HG03196 (cell line): Measurements from ENCODE around the gene ARFGEF3.

Experiments used
- ATAC-seq: cut with Tn5 transposase; IDR thresholded peaks from one replicate; pipeline ENCODE4 v1.9.1; 2021; ENCODE audit not compliant: unreplicated experiment

ARFGEF3 gene

DNA sequence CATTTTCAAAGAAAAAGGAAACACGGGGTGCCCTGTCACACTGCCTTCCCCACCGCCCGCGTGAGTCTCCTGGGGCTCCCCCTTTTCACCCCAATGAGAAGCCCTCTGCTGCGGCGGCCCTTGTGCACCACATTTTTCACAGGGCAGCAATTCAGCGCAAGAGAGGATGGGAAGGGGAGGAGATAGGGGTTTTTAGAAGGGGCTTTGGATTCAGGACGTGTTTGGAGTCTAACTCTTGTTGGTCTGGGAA lies 726 bp upstream of the ARFGEF3 start:
- ATAC-seq: no peak

DNA sequence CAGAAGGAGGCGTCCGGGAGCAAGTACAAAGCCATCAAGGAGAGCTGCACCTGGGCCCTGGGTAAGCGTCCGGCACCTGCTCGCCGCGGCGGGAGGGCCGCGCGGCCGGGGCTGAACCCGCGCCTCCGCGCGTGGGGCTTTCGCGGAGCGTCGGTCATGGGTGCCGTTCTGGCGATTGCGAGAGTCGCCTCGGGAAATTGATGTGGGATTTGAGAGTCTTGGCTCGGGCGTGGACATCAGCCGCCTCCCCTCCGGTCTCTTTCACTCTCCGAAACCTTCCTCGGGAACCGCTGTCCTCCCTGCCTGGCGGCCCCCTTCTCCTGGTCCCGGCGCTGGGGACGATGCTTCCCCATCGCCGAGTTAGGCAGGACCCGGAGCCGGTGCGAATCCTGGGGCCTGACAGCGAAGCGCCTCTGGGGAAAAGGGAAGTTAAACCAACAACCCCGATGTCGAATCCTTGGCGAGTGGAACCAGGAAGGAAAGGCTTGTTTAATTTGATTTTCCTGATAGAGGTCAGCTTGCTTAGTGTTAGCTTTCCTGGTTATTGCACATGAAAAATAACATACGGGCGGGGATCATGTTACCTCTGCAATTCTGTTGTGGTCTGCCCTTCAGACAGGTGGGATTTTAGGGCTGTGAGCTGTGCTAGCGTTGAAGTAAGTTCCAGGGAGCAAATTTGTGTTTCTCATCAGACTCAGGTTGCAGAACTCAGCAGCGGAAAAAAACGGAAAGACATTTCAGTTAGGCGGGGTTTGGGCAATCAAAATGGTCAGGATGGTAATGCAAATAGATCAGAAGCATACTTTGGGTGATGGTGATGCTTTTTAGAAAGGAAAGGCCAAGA lies 594 bp downstream of the ARFGEF3 start:
- peak; percentile 10 for ATAC-seq

DNA sequence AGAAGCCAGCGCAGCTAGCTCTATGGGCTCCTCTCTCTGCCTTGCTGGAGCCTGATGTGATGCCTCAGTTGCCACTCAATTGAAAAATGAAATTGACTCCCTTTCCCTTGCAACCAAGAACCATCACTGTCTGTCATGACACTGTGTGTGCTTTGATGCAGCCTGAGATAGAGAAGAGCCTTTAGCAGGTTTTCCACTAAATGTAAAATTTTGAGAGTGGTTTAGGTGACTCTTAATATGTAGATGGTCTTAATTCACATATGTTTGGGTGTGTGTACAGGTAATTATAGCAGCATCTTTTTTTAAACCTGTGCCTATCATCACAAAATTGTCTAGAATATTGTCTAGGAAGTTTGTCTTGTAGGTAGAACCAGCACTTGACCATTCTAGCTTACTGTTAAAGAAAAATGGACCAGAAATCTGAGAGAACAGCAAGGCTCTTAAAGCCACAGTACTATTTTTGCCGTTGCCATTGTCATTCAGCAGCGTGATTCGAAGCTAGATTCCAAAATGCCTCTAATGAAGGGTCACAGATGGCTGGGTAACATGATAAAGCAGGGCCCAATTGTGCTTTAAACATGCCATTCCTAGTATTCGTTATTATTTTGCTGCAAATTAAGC lies 1.3 kb downstream of the ARFGEF3 start:
- ATAC-seq: no peak

DNA sequence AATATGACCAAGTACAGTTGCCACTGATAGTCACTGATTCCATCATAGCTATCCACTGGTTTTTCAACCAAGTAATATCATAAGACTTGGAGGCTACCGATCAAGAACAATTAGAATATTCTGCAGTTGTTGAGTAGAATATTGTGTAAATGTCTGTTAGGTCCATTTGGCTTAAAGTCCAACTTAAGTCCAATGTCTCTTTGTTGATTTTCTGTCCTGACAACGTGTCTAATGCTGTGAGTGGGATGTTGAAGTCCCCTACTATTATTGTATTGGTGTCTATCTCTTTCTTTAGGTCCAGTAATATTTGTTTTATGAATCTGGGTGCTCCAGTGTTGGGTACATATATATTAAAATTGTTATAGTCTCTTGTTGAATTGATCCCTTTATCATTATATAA lies 13.9 kb downstream of the ARFGEF3 start:
- no peak for ATAC-seq

DNA sequence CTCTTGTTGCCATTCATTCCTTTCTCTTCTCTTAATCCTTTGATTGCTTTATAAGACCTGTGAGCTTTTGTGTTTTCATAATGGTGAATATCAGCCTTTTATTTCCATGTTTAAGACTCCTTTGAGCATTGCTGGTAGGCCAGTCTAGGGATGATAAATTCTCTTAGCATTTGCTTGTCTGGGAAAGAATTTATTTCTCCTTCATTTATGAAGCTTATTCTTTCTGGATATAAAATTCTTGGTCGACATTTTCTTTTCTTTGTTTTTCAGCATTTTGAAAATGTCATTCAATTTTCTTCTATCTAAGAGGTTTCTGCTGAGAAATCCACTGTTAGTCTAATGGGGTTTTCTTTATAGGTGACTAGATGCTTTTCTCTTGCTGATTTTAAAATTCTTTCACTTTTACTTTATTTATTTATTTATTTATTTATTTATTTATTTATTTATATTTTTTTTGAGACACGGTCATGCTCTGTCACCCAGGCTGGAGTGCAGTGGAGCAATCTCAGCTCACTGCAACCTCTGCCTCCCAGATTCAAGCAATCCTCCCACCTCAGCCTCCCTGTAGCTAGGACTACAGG lies 15.0 kb downstream of the ARFGEF3 start:
- ATAC-seq: no peak

DNA sequence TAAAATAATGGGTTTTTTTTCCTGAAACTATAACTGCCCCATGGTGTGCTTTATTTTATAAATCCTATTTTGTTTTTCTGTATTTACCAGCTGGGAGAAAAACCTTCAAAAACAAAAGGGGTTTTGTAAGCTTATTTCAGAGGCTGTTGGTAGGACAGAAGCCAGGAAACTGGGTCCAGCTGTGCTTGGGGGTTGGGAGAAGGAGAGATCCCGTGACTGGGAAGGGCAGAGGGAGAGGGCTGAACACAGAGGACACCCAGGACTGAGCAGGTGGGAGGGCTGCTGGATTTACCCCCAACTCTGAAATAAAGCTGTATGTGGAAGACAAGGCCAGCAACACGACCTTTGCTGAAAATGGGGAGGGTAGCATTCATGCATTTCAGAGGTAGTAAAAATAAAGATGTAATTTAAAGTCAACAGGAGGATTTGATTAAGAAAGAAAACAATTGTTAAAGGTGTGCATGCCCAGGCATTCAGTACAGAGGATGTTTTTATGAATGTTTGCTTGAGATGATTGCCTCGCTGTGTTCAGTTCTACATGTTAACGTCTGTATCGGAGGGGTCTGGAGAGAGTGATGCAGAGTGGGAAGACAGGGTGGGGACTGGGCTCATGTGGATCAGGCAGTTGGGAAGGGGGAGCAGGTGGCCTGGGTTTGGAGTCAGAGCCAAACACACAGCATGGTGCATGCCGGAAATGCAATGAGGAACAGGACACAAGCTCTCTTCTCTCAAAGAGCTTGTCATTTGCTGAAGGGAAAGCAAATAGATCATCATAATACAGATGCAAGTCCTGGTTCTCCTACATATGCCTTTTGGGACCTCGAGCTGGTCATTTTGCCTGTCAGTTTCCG lies 21.4 kb downstream of the ARFGEF3 start:
- no peak for ATAC-seq

DNA sequence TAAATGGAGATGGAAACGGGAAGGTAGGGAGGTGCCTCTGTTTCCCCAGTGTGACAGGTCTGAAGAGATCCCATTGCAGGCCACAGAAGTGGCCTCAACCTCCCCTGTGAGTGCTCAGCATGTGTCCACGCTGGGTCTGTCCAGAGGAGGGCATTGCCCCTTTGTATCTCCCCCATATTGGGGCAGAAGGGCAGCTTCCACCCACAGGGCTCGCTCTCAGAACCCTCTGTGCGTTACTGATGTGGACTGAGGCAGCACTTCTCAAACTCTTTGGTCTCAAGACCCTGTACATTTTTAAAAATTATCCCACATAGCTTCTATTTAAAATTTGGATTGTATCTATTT lies 22.0 kb downstream of the ARFGEF3 start:
- no peak for ATAC-seq

DNA sequence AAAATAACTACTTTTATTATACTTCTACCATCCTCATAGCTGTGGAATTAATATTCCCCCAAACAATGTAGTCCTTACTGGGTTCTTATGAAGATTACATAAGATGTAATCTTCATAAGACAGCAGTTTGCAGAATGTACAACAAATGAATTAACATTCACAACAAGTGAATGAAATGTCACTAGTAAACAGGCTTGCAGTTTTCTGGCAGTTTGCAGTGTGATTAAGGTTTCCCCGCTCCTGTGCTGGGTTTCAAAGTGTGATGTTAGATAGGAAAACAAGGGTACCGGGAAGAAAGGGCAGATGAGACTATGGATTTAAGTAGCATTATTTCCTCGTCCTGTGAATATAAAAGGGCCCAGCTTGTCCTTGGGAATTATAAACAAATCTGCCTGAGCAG lies 22.5 kb downstream of the ARFGEF3 start:
- ATAC-seq: no peak

DNA sequence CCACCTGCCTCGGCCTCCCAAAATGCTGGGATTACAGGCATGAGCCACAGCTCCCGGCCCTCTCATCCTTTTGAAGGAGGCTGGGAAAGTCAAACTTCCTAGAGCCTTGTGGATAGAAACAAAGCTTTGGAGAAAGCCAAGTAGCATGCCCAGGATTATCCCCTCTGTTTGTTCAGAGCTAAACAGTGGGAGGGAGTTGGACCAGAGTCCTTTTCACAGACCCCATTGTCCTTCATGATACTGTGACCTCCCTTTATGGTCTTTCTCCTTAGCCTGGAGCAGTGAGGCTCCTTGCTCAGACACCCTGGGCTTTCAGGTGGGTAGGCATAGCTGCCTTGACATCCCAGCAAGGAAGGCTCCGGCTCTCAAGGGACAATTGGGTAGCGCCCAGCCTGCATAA lies 25.4 kb downstream of the ARFGEF3 start:
- no peak for ATAC-seq

DNA sequence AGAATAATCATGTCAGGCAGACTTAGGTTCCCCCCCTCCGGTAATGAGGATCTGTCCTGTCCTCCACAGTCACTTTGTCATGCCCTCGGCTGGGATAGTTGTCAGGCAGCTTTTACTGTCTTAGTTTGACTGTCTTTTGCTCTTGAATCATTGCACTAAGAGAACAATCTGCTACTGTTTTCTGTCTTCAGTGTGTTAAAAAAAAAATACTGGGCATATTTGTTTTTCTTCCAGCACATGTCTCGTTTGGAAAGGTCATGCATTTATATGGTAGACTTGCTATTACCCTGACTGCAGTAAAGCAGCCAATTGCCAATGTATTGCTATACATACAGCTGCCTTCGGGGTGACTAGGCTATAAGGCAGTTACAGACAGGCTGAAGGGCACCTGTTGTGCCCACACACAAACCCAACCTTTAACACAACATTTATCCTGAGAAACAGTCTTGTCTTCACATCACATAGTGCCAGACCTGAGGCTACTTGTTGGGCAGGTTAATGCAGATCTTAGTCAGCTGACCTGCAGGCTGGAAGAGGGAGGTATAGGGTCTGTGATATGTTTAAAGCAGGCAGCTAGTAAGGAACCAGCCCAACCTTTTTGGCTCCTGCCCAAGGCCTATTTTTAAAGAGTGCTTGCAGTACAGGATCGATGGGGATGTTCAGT lies 26.7 kb downstream of the ARFGEF3 start:
- ATAC-seq: no peak

DNA sequence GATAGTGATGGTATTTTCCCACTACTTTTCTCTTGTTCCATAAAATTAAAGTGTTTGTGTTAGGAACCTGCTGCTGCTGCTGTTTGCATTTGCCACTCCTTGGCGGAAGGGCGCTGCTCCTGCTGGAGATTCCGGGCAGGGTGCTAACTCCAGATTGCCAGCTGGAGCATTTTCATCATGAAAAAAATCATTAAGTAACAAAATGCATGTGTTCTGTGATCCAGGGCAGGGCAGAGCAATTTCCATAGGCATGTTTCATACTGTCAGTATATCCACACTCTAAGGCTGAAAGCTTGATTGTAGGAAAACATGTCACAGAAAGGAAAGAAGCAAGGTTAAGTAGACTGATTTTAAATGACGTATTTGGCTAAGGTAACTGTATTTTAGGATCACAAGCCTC lies 32.5 kb downstream of the ARFGEF3 start:
- no peak for ATAC-seq

DNA sequence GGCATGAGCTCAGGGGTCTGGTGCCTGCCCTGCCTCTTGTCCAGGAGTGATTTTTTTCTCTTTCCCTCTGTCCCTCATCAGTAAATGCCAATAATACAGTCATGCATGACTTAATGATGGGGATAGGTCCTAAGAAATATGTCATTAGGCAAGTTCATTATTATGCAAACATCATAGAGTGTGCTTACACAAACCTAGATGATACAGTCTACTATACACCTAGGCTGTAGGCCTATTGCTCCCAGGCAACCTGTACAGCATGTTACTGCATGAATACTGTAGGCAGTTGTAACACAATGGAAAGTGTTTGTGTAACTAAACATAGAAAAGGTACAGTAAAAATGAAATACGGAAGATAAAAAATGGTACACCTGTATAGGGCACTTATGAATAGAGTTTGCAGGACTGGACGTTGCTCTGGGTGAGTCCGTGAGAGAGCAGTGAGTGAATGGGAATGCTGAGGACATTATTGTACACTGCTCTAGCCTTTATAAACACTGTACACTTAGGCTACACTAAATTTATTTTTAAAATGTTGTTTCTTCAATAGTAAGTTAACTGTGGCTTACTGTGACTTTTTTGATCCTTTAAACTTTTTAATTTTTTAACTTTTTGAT lies 34.5 kb downstream of the ARFGEF3 start:
- no peak for ATAC-seq

DNA sequence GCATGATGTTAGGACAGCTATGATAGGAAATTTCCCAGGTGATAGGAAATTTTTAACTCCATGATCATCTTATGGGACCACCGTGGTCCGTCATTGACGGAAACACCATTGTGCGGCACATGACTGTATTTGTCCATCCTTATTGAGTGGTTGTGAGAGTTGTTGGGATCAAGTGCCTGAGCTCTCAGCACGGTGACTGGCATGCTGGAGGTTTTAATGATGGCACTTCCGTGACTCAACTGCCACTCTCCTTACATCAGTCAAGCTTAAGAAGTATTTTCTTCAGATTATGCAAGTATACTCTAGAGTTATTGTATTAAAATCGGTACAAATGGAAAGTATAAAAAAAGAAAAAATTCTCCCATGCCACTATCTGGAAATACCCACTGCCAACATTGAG lies 35.8 kb downstream of the ARFGEF3 start:
- ATAC-seq: no peak

DNA sequence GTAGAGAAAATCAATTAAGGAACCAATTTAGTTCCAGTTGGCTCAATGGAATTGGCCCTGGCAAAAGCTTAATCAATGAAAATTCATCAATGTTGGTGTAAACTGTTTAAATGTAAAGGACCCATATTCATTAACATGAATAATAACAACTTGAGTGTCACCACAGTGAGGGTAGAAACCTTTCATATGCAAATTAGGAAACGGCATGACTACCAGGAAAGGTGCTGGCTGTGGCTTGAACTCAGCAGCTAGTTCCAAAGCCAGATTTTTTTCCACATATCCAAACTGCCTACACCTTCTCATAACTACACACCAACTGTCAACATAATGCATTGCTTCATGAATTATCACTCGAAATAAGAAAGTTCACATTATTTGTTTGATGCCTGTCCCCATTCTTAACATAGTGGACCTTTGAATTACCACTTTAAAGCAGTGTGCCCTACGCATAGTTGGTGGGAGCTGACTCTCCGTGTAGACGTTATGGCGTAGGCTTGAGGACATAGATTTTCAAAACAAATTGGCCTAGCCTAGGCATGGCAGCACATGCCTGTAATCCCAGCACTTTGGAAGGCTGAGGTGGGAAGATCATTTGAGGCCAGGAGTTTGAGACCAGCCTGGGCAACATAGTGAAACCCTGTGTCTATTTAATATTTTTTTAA lies 36.8 kb downstream of the ARFGEF3 start:
- no peak for ATAC-seq

DNA sequence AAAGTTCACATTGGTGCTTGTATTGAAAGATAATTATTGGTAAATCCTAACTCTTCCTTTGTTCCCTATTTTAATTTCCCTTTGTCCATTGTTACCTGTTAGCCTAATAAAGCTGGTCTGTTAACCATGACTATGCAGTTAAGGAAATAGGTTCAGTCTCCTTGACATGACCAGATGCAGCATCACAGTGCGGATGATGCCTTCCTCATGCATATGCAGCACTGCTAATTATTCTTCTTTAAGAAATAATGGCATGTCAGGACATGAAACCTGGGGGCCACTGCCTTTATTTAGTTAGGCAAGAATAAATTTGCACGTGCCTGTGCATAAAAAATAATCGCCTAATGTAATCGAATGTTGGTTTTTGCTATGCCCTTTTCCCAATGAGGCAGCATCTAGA lies 40.1 kb downstream of the ARFGEF3 start:
- no peak for ATAC-seq

DNA sequence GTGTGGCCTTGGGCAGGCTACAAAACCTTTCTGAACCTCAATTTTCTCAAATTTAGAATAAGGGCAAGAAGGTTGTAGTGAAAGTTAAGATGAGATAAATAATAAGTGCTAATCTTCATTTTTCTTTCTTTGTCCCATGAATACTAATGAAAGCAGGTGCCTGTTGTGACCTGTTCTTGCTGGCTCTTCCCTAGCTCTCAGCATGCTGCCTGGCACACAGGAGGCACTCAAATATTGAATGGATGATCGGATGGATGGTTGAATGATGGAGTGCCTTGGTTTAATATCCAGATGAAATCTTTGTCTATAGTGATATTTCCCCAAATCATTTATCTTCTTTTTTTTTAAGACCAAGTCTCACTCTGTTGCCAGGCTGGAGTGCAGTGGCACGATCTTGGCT lies 41.6 kb downstream of the ARFGEF3 start:
- no peak for ATAC-seq

DNA sequence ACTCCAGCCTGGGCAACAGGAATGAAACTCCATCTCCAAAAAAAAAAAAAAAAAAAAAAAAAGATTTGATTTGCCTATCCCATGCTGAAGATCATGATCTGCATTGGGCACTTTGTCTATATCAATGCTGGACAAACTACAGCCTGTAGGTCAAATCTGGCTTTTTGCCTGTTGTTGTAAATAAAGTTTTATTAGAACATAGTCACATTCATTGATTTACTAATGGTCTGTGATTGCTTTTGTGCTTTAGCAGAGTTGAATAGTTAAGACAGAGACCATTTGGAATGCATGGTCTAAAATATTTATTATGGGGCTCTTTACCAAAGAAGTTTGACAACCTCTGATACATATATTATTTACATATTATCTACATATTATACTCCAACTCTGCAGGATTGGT lies 42.6 kb downstream of the ARFGEF3 start:
- no peak for ATAC-seq

DNA sequence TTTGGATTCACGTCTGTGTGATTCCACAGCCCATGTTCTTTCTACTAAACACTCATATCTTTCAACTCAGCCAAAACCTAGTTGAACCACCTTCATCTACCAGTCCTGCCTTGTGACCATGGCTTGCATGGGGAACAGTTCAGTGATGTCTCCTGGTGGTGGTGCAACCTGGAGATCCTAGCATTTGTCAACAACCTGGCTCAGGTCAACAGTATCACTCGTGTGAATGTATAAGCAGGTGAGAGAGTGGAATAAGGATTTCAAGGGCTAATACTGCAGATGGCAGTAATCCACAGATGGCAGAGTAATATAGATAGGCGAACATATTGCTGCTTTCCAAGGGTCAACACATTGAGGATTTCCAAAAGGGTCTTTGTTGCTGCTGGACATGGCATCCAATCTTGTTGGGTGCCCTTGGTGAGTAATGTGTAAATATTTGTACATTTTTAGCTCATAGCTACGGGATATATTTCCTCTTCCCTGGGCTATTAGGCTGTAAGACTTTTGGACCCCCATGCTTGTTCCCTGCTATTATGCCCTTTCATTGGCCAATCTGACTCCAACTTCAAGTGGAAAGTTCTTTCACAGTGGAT lies 43.1 kb downstream of the ARFGEF3 start:
- ATAC-seq: no peak

DNA sequence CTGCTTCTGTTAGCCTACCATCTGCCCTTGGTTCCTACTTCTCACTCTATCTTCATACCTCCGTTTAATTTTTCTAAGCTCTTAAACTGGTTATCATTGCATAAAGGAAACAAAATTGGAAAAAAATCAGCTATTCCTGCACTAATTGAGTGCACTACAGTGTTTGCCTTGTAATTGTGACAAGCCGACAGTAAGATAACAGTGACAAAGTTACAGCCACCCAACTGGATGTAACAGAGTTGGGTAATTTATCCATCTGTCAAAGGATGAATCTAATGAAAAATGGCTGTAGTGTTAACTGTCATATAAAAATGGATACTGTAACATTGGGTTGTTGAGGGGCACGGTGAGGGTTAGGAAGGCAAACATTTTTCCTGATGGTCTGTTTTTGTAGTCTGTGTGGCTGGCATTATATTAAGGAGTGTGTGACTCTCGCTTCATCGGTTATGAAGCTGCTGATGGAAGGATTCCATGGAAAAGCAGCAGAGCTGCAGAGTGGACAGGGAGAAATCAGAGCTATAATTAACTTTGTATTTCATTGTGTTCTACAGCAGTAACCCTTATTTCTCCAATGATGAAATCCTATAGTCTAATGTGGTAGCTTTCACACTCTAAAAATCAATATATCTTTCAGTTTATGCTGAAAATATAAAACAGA lies 43.8 kb downstream of the ARFGEF3 start:
- no peak for ATAC-seq

DNA sequence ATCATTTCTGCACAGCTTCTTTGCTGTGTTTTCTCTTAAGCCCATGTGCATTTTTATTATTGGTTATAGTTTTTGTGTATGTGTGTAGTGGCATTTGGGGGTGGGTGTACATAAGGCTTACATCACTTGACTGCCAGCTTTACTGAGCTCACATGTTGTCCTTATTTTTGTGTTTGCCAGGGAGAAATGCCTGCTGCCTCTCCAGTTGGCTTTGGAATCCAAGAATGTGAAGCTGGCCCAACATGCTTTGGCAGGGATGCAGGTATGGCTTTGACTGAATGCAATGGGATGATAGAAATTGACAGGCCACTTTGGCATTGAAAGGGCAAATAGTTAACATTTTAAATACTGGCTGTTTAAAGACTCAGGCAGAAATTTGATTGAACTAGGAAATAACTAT lies 45.1 kb downstream of the ARFGEF3 start:
- no peak for ATAC-seq
